IPS-NIHi7 (cell line): ENCODE measurements around the gene LARP1.

Source experiments
- DNase-seq: peaks from one replicate; pipeline ENCODE4 v3.0.0; 2012; ENCODE audit warnings: mixed read lengths; ENCODE audit errors: extremely low spot score

Gene LARP1

DNA sequence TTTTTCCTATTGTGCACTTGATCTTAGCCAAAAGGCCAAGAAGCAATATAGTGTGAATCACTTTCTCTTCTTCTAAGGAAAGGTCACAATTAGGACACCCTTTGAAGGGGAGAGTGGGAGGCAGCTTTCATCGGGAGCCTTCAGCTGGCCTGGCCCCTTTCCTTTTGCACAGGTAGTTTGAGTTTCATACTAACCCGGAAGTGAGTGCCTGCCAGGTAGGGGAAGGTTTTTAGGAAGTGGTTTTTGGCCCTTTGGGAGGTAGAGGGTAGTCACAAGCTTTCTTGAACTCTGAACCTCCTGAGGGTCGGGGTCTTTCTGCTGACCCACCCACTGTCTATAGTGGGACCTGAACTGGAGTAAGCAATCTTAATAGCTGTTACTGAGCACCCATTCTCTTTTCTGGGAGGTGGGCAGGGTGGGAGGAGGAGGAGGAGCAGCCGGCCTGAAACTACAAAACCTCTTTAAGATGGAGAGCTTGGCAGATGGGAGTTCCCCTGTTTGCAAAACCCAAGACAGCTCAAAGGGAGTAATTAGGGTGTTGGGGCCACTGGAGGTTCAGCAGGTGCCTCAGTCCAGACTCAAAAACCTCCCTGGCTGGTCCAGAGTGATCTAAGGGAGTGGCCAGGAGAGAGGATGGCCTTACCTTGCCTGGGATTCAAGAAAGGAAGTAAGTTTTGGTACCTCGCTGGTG, 6.0 kb downstream of the LARP1 start:
- no peak for DNase-seq

GRCh38 chr5:154762261-154762660, 7.1 kb downstream of the LARP1 start:
- no peak for DNase-seq

GRCh38 chr5:154762700-154763099, 7.5 kb downstream of the LARP1 start:
- DNase-seq, result no peak

DNA sequence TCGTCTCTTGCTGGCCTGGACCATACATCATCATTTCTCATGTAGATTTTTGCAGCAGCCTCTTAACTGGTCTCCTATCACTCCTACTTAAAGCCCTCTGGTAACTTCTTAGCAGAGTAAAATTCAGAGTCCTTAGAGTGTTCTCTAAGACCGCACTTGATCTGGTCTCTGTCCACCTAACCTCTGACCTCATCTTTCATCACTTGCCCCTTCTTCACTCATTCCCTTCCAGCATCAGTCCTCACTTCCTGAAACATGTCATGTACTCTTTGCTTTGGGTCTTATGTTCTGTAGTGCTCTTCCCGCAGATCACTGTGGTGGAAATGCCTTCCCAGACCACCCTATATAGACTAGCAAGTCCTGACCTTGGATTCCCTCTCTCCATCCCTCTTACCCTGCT, 9.8 kb downstream of the LARP1 start:
- DNase-seq, result no peak

DNA sequence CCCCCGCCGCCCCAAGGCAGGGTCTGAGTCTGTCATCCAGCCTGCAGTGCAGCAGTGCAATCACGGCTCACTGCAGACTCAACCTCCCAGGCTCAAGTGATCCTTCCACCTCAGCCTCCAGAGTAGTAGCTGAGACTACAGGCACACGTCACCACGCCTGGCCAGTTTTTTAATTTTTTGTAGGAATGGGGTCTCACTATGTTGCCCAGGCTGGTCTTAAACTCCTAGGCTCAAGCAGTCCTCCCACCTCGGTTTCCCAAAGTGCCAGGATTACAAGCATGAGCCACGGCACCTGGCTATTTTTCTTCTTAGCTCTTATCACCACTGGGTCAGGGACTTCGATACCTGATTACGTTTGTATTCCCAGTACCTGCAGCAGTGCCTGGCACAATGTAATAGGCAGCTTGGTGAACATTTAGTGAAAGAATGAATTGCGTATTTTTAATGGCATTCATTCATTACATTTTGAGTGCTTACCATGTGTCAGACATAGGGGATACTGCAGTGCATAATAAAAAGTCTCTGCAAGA, 10.3 kb downstream of the LARP1 start:
- DNase-seq, result no peak

- no peak for DNase-seq
Measured at GRCh38 chr5:154766558-154767281, 11.5 kb downstream of the LARP1 start.

- DNase-seq, result no peak
Measured at GRCh38 chr5:154767576-154767975, 12.4 kb downstream of the LARP1 start.

GRCh38 chr5:154768207-154768606, 13.0 kb downstream of the LARP1 start:
- no peak for DNase-seq

DNA sequence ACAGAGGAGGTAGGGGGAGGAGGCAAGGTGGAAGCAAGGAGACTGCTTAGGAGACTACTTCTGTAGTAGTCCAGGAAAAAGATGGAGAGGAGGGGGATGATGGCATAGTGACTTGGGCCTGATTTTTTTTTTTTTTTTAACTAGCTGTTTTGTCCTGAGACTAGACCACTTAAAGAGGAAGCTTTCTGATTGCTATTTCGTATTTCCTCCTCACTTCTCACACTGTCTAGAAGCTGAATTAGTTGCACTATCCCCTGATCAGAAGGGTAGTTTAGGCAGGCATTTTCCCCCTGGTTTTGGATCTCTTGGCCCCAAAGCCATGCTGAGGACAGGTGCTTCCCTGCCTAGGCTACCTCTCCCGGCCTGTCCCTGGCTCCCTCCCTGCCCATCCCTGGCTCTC, 14.9 kb downstream of the LARP1 start:
- no peak for DNase-seq

DNA sequence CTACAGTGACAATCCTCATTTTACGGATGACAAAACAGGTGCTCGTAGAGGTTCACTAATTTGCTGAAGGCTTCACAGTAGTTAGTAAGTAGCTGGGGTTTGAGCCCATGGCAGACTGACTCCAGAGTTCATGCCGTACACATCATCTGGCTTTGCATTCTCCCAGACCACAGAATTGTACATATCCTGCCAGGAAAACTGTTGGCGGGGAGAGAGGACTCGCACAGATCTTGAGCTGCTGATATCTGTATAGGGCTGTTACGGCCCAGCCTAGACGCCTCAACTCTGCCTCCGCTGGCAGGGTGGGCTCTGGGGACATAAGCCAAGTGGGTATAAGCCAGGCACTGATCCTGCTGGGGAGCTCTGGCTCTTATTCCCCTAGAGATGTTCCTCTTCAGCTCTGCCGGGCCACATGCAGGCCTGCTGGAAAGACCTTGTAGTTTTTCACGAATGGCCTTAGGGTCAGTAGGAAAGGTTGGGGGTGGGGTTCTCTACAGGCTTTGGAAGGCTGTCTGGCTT, 16.3 kb downstream of the LARP1 start:
- peak; percentile 31 for DNase-seq

- no peak for DNase-seq
Measured at GRCh38 chr5:154773326-154773725, 18.1 kb downstream of the LARP1 start.

DNA sequence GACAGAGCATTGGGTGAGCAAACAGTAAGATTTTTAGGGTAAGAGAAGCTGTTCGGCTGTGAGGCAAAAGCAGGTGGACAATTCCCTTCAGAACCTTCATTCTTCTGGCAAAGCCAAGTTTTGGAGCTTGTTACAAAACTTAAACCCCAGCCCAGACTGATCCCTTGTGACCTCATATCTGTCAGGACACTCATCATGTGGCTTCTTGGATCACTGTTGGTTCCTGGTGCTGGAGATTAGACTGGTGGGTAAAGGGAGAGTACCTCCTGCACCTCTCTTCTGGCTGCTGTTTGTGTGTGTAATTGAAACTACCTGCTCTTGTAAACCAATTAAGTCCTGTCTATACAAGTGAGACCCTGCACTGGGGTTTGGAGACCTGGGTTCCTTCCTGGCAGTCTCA, 21.0 kb downstream of the LARP1 start:
- no peak for DNase-seq

- no peak for DNase-seq
Measured at GRCh38 chr5:154778534-154778933, 23.4 kb downstream of the LARP1 start.

DNA sequence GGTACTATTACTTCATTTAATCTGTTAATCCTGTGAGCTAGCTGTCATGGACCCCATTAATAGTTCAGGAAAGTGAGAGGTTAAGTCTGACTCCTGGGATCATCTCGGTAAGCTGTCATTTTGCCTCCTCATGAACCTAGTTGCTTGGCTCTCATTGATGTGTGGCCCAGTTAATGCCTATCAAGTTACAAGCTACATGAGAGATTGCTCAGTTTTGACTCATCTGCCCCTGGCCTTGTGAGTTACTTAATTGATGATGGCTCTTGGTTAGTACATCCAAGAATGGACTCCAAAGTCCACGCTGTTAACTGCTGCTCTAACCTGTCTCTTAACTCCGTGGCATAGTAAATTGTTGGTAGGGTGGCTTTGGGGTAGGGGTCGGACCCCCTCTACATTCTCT, 23.9 kb downstream of the LARP1 start:
- no peak for DNase-seq

- DNase-seq, result no peak
Measured at GRCh38 chr5:154780128-154780527, 25.0 kb downstream of the LARP1 start.

GRCh38 chr5:154782326-154782725, 27.1 kb downstream of the LARP1 start:
- DNase-seq, result peak; percentile 48

- DNase-seq, result peak; percentile 25
Measured at GRCh38 chr5:154782812-154783592, 27.8 kb downstream of the LARP1 start.

- DNase-seq, result peak; percentile 22
Measured at GRCh38 chr5:154783774-154784460, 28.7 kb downstream of the LARP1 start.

- no peak for DNase-seq
Measured at GRCh38 chr5:154784856-154785255, 29.7 kb downstream of the LARP1 start.

GRCh38 chr5:154786414-154786813, 31.2 kb downstream of the LARP1 start:
- no peak for DNase-seq

- DNase-seq, result no peak
Measured at GRCh38 chr5:154788212-154788611, 33.0 kb downstream of the LARP1 start.

GRCh38 chr5:154791535-154791934, 36.4 kb downstream of the LARP1 start:
- no peak for DNase-seq
